ENCODE results near the gene BTRC. TPM values are rescaled to one million over a fixed set of nuclear protein-coding genes. Genes with fewer than 3 reads are reported as not detected.

The BTRC gene
- total RNA-seq, 1 experiment from 2014 or later, result 29.1 TPM

- Histone ChIP-seq H3K79me2 (ENCODE audit: insufficient read depth, low read length) (peaks cover 36% of the 10 kb centered on the region), H2AFZ (ENCODE audit: low read depth, low read length, poor library complexity, severe bottlenecking) (no peak overlapping the region), H3K4me2 (ENCODE audit: low read length) (peak overlapping the region; percentile 59), H3K4me3 (replicated peaks in 1 of 2; ENCODE audit: low read depth in 1 of 2, low read length in 2 of 2) (peak overlapping the region; percentile 14 to 25), H3K9me3 (ENCODE audit: control insufficient read depth in 1 of 2, insufficient read depth in 1 of 2, low read depth in 1 of 2, low read length in 2 of 2) (no peaks in the 10 kb centered on the region), H3K27me3 (ENCODE audit: insufficient read depth, low read length) (no peaks in the 10 kb centered on the region), H4K20me1 (ENCODE audit: insufficient read depth) (no peaks in the 10 kb centered on the region), H3K27ac (ENCODE audit: low read depth, low read length) (peak overlapping the region; percentile 59; the same call in 1 of the 2 replicates), H3K9ac (ENCODE audit: low read length) (peak overlapping the region; percentile 26), H3K36me3 (ENCODE audit: control insufficient read depth in 1 of 2, insufficient read depth in 2 of 2, low read length in 2 of 2) (no peaks in the 10 kb centered on the region), H3K4me1 (ENCODE audit: control insufficient read depth in 1 of 2, insufficient read depth in 2 of 2, low read length in 2 of 2) (peaks cover 17 to 36% of the 10 kb centered on the region in 2 experiments), H3K9me2 (ENCODE audit: insufficient read depth) (no peaks in the 10 kb centered on the region)
- POLR2A ChIA-PET, result interaction anchor here (0.9 to 1.9 kb wide), 3 partner anchors 10 to 14 kb away, joined by 3 to 8 read pairs (median 3); partner anchors contain the start of gene BTRC
- intact Hi-C loops (cut with micrococcal nuclease), result no loop called here
- DNase-seq (ENCODE audit: low read depth, low spot score) (peak; percentile 95), ATAC-seq (peak; percentile 94)
- CTCF ChIA-PET, result interaction anchor here (0.7 to 1.6 kb wide), 6 partner anchors 65 to 154 kb away, joined by 3 to 5 read pairs (median 3); no protein-coding TSS in a partner anchor
- TSS peak; percentile 24 for BruUV-seq (replicated peaks)
- RAD21 ChIA-PET (ENCODE audit: low non-redundant PET in 1 of 2, low total read pairs in 2 of 2, uncharacterized antibody in 2 of 2, unreplicated experiment in 2 of 2), result no interaction called here
- TF ChIP-seq EGR1 (IDR thresholded peaks at IDR 0.05; ENCODE audit: low read depth), result peak; percentile 70
- TF ChIP-seq, protein P1, sequence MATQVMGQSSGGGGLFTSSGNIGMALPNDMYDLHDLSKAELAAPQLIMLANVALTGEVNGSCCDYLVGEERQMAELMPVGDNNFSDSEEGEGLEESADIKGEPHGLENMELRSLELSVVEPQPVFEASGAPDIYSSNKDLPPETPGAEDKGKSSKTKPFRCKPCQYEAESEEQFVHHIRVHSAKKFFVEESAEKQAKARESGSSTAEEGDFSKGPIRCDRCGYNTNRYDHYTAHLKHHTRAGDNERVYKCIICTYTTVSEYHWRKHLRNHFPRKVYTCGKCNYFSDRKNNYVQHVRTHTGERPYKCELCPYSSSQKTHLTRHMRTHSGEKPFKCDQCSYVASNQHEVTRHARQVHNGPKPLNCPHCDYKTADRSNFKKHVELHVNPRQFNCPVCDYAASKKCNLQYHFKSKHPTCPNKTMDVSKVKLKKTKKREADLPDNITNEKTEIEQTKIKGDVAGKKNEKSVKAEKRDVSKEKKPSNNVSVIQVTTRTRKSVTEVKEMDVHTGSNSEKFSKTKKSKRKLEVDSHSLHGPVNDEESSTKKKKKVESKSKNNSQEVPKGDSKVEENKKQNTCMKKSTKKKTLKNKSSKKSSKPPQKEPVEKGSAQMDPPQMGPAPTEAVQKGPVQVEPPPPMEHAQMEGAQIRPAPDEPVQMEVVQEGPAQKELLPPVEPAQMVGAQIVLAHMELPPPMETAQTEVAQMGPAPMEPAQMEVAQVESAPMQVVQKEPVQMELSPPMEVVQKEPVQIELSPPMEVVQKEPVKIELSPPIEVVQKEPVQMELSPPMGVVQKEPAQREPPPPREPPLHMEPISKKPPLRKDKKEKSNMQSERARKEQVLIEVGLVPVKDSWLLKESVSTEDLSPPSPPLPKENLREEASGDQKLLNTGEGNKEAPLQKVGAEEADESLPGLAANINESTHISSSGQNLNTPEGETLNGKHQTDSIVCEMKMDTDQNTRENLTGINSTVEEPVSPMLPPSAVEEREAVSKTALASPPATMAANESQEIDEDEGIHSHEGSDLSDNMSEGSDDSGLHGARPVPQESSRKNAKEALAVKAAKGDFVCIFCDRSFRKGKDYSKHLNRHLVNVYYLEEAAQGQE (IDR thresholded peaks at IDR 0.05; ENCODE audit: low read depth), result no peak
- peak; percentile 66; the same call in 1 of the 2 replicates for TF ChIP-seq MAX (IDR thresholded peaks at IDR 0.05)
- no peak for TF ChIP-seq EZH2 (IDR thresholded peaks at IDR 0.05)
- TF ChIP-seq SIN3A (IDR thresholded peaks at IDR 0.05; ENCODE audit: low read depth), result no peak
- TF ChIP-seq ELF1 (IDR thresholded peaks at IDR 0.05; ENCODE audit: borderline replicate concordance, low read depth), result no peak
- TF ChIP-seq ZNF274 (IDR thresholded peaks at IDR 0.05; ENCODE audit: low read depth, low read length), result no peak
- TF ChIP-seq, protein P2, sequence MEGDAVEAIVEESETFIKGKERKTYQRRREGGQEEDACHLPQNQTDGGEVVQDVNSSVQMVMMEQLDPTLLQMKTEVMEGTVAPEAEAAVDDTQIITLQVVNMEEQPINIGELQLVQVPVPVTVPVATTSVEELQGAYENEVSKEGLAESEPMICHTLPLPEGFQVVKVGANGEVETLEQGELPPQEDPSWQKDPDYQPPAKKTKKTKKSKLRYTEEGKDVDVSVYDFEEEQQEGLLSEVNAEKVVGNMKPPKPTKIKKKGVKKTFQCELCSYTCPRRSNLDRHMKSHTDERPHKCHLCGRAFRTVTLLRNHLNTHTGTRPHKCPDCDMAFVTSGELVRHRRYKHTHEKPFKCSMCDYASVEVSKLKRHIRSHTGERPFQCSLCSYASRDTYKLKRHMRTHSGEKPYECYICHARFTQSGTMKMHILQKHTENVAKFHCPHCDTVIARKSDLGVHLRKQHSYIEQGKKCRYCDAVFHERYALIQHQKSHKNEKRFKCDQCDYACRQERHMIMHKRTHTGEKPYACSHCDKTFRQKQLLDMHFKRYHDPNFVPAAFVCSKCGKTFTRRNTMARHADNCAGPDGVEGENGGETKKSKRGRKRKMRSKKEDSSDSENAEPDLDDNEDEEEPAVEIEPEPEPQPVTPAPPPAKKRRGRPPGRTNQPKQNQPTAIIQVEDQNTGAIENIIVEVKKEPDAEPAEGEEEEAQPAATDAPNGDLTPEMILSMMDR (IDR thresholded peaks at IDR 0.05 in 2 of 3, conservative IDR thresholded peaks at IDR 0.05 in 1 of 3; ENCODE audit: borderline replicate concordance in 1 of 3, insufficient read depth in 1 of 3, low read depth in 2 of 3, low read length in 2 of 3), result no peak
- no peak for TF ChIP-seq YY1 (IDR thresholded peaks at IDR 0.05; ENCODE audit: extremely low read depth, insufficient replicate concordance, low read depth, low read length)
- peak; percentile 95 for TF ChIP-seq SP1 (IDR thresholded peaks at IDR 0.05; ENCODE audit: low read depth)
- no peak for TF ChIP-seq ZFX (IDR thresholded peaks at IDR 0.05)
- no peak for TF ChIP-seq ZBTB33 (IDR thresholded peaks at IDR 0.05; ENCODE audit: extremely low read depth, insufficient replicate concordance, low read length)
- peak; percentile 100 for TF ChIP-seq FOSL1 (IDR thresholded peaks at IDR 0.05; ENCODE audit: low read depth)
- TF ChIP-seq POLR2AphosphoS5 (IDR thresholded peaks at IDR 0.05; ENCODE audit: low read depth, low read length), result 0 out of 2 replicates have a peak, but pooled peaks have one; percentile 15
- peak; percentile 72 for TF ChIP-seq CEBPB (IDR thresholded peaks at IDR 0.05; ENCODE audit: low read depth)
- TF ChIP-seq, protein P3, sequence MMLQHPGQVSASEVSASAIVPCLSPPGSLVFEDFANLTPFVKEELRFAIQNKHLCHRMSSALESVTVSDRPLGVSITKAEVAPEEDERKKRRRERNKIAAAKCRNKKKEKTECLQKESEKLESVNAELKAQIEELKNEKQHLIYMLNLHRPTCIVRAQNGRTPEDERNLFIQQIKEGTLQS (IDR thresholded peaks at IDR 0.05), result peak; percentile 68; the same call in 1 of the 2 replicates
- TF ChIP-seq EZH2phosphoT487 (IDR thresholded peaks at IDR 0.05; ENCODE audit: borderline replicate concordance), result no peak
Observed at GRCh38 chr10:101367569-101368453, 13.8 kb downstream of the BTRC start.

Measured in HCT116 (cell line).